ENCODE results near the gene KDM2A. TPM values are rescaled to one million over a fixed set of nuclear protein-coding genes. Genes with fewer than 3 reads are reported as not detected.

KDM2A gene
- total RNA-seq, 2 experiments from 2014 or later: 87.1 to 95.9 TPM

DNA sequence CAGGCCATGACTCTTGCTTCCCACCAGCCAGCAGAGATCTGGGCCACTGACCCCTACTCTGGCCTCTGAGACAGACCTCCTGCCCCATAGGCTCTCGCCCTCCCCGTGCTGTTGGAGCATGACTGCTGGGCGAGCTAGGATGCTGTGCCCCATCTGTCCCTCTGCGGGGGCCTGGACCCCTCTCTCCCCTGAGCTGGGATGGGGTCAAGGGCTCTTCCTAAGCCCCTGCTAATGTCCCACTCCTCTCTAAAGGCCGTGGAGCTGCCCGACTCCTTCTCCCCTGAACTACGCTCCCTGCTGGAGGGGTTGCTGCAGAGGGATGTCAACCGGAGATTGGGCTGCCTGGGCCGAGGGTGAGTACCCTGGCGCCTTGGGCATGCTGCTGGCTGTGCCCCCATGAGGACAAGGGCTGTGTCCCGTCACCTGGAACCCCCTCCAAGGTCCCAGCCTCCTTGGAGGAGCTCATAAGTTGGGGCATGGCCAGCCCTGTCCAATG lies 163.9 kb downstream of the KDM2A start:
- Mint-ChIP-seq H3K4me3 (no peak overlapping the region), H3K27ac (peak overlapping the region; percentile 44), H3K9me3 (no peaks in the 10 kb centered on the region), H3K36me3 (ENCODE audit: low read depth) (peaks cover 72% of the 10 kb centered on the region), H3K4me1 (peaks cover 66% of the 10 kb centered on the region), H3K27me3 (no peaks in the 10 kb centered on the region)
- POLR2A ChIA-PET: interaction anchor here (1.5 to 12.9 kb wide), 3 partner anchors 10 to 35 kb away, joined by 5 to 494 read pairs (median 15); partner anchors contain the start of genes GRK2 and SSH3
- DNase-seq: no peak
- CTCF ChIA-PET: interaction anchor here (2.2 kb wide), 1 partner anchor 11 kb away, joined by 11 read pairs; no protein-coding TSS in a partner anchor

DNA sequence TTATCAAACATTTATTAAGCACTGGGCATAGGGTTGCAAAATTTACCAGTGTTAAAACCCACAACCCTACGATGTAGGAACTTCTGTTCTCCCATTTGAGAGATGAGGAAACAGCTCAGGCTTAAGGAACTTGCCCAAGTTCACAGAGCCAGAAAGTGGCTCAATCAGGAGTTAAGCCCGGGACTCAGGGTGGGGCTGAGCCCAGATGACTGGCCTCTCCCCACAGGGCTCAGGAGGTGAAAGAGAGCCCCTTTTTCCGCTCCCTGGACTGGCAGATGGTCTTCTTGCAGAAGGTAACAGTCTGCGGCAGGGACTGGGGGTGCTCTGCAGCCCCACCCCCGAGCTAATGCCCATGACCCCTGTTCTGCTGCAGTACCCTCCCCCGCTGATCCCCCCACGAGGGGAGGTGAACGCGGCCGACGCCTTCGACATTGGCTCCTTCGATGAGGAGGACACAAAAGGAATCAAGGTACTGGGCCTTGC lies 164.5 kb downstream of the KDM2A start:
- Mint-ChIP-seq H3K9me3 (no peaks in the 10 kb centered on the region), H3K27me3 (no peaks in the 10 kb centered on the region), H3K4me1 (peaks cover 64% of the 10 kb centered on the region), H3K27ac (peak overlapping the region; percentile 49), H3K4me3 (no peak overlapping the region), H3K36me3 (ENCODE audit: low read depth) (peaks cover 74% of the 10 kb centered on the region)
- ChIA-PET POLR2A (interaction anchor here (1.5 to 12.9 kb wide), 3 partner anchors 10 to 34 kb away, joined by 5 to 494 read pairs (median 15); partner anchors contain the start of genes GRK2 and SSH3), CTCF (interaction anchor here (2.2 kb wide), 1 partner anchor 12 kb away, joined by 11 read pairs; no protein-coding TSS in a partner anchor)
- DNase-seq: no peak

DNA sequence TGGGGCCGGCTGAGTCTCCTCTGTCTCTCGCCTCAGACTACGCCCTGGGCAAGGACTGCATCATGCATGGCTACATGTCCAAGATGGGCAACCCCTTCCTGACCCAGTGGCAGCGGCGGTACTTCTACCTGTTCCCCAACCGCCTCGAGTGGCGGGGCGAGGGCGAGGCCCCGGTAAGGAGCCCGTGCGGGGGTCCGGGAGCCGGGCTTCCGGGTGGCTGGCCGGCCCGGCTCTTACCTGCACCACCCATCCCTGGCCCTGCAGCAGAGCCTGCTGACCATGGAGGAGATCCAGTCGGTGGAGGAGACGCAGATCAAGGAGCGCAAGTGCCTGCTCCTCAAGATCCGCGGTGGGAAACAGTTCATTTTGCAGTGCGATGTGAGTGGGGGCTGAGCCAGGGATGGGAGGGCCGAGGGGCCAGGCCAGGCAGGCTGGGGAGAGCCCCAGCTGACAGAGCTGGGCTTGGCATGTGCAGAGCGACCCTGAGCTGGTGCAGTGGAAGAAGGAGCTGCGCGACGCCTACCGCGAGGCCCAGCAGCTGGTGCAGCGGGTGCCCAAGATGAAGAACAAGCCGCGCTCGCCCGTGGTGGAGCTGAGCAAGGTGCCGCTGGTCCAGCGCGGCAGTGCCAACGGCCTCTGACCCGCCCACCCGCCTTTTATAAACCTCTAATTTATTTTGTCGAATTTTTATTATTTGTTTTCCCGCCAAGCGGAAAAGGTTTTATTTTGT lies 165.9 kb downstream of the KDM2A start:
- ChIA-PET POLR2A (interaction anchor here (0.9 to 12.9 kb wide), 5 partner anchors 9 to 117 kb away, joined by 3 to 494 read pairs (median 3); partner anchors contain the start of genes GRK2 and PPP1CA), CTCF (no interaction called here)
- H3K27me3 Mint-ChIP-seq: no peaks in the 10 kb centered on the region
- H3K36me3 Mint-ChIP-seq (ENCODE audit: low read depth): peaks cover 69% of the 10 kb centered on the region
- no peak overlapping the region for H3K4me3 Mint-ChIP-seq
- H3K4me1 Mint-ChIP-seq: peaks cover 55% of the 10 kb centered on the region
- DNase-seq: no peak
- peak overlapping the region; percentile 65 for H3K27ac Mint-ChIP-seq
- no peaks in the 10 kb centered on the region for H3K9me3 Mint-ChIP-seq

DNA sequence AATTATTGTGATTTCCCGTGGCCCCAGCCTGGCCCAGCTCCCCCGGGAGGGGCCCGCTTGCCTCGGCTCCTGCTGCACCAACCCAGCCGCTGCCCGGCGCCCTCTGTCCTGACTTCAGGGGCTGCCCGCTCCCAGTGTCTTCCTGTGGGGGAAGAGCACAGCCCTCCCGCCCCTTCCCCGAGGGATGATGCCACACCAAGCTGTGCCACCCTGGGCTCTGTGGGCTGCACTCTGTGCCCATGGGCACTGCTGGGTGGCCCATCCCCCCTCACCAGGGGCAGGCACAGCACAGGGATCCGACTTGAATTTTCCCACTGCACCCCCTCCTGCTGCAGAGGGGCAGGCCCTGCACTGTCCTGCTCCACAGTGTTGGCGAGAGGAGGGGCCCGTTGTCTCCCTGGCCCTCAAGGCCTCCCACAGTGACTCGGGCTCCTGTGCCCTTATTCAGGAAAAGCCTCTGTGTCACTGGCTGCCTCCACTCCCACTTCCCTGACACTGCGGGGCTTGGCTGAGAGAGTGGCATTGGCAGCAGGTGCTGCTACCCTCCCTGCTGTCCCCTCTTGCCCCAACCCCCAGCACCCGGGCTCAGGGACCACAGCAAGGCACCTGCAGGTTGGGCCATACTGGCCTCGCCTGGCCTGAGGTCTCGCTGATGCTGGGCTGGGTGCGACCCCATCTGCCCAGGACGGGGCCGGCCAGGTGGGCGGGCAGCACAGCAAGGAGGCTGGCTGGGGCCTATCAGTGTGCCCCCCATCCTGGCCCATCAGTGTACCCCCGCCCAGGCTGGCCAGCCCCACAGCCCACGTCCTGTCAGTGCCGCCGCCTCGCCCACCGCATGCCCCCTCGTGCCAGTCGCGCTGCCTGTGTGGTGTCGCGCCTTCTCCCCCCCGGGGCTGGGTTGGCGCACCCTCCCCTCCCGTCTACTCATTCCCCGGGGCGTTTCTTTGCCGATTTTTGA lies 166.8 kb downstream of the KDM2A start:
- Mint-ChIP-seq H3K27me3 (no peaks in the 10 kb centered on the region), H3K4me3 (no peak overlapping the region), H3K27ac (peak overlapping the region; percentile 99), H3K36me3 (ENCODE audit: low read depth) (peaks cover 69% of the 10 kb centered on the region), H3K4me1 (peaks cover 58% of the 10 kb centered on the region), H3K9me3 (no peaks in the 10 kb centered on the region)
- POLR2A ChIA-PET: interaction anchor here (0.9 to 12.9 kb wide), 8 partner anchors 8 to 116 kb away, joined by 3 to 494 read pairs (median 24); partner anchors contain the start of genes GRK2, PPP1CA and SSH3
- CTCF ChIA-PET: interaction anchor here (3.8 kb wide), 1 partner anchor 8 kb away, joined by 32 read pairs; no protein-coding TSS in a partner anchor
- DNase-seq: no peak

DNA sequence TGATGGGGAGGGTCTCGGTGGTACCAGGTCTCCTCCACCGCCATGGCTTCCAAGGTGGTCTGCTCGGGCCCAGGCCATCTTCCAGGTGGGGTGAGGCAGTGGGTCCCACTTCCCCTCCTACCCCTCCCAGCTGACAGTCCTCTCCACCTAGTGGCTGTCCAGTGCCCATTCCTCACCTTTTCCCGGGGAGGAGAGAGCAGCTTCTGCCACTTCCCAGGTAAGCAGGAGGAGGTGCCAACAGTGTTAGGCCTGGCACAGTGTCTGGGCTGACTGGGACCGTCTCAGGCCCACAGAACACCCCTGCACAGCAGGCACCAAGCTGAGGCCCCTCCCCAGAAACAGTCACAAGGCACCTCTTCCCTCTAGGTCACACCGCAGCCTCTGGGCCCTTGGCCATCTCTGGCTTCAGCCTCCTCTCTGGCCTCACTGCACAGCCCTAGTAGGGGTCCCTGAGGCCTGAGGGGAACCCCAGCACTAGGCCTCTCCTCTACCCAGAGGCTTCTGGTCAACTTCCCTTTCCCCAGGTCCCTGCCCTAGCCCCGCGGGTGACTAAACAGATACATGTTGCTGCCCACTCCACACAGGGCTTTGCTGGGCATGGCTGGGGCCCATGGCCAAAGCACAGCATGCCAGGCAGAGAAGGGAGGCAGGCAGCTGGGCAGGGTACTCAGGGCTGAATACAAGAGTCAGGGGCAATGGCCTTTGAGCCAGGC lies 167.7 kb downstream of the KDM2A start:
- CTCF ChIA-PET: interaction anchor here (1.4 to 3.8 kb wide), 4 partner anchors 9 to 19 kb away, joined by 5 to 32 read pairs (median 18); partner anchors contain the start of genes GRK2 and SSH3
- peak; percentile 36 for DNase-seq
- peaks cover 76% of the 10 kb centered on the region for H3K36me3 Mint-ChIP-seq (ENCODE audit: low read depth)

DNA sequence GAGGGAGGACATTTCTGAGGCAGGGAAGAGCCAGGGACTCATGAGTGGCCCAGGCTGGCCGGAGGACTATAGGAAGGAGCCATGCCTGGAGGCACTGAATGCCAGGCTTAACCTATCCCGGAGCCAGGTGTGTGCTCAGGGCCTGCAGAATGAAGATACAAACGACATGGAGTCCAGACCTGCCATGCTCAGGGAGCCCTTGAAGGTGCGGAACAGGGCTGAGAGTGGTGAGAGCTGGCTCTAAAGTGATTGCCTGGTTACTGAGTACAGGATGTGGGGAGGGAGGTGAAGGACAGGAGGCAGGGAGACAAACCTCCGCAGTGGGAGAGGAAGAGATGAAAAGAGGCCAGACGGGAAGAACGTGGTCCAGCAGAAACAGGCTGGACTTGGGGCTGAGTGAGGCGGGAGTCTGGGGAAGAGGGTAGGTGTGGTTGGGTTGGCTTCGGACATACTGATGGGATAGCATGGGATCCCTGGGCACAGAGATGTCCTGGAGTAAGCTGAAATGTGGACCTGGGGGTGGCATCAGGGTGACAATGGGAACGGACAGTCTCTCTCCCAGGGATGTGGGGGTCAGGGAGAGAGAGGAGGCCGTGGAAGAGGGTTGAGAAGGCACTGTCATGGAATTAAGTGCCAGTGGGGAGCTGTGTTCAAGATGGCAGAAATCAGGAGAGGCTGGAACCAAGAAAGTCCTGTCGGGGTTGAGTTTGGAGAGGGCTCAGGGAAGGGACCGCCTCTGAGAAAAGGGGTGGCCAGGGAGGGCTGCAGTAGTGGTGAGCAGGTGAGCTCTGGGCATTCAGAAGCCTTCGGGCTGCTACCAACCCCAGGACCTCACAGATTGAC lies 168.5 kb downstream of the KDM2A start:
- ChIA-PET CTCF (interaction anchor here (1.0 to 4.1 kb wide), 9 partner anchors 8 to 64 kb away, joined by 3 to 32 read pairs (median 6); partner anchors contain the start of genes GRK2 and SSH3), POLR2A (interaction anchor here (1.0 to 12.9 kb wide), 19 partner anchors 9 to 203 kb away, joined by 3 to 494 read pairs (median 6); partner anchors contain the start of genes GRK2, POLD4, PPP1CA and PTPRCAP)
- H3K4me3 Mint-ChIP-seq: peak overlapping the region; percentile 74
- no peaks in the 10 kb centered on the region for H3K9me3 Mint-ChIP-seq
- DNase-seq: peak; percentile 70
- peaks cover 69% of the 10 kb centered on the region for H3K4me1 Mint-ChIP-seq
- peak overlapping the region; percentile 99 for H3K27ac Mint-ChIP-seq
- H3K27me3 Mint-ChIP-seq: no peaks in the 10 kb centered on the region
- peaks cover 76% of the 10 kb centered on the region for H3K36me3 Mint-ChIP-seq (ENCODE audit: low read depth)

More for the DNA sequence above, 167.7 kb downstream of the KDM2A start:
- POLR2A ChIA-PET: interaction anchor here (1.3 to 12.9 kb wide), 8 partner anchors 14 to 150 kb away, joined by 3 to 494 read pairs (median 34); partner anchors contain the start of genes GRK2, PPP1CA, PTPRCAP and SSH3
- Mint-ChIP-seq H3K9me3 (no peaks in the 10 kb centered on the region), H3K4me1 (peaks cover 66% of the 10 kb centered on the region), H3K4me3 (peak overlapping the region; percentile 74), H3K27me3 (no peaks in the 10 kb centered on the region), H3K27ac (peak overlapping the region; percentile 99)

DNA sequence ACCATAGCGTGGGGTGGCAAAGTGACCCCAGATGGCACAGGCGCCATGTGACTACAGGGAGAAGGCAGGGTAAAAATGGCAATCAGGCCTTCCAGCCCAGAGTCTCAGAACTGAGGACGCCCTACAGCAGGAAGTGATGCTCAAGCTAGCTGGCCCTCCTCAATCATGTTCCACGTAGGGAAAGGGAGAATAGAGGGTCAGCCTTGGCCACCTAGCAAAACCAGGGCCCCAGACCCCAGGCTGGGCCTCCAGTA lies 169.1 kb downstream of the KDM2A start:
- DNase-seq: no peak
- Mint-ChIP-seq H3K4me1 (peaks cover 74% of the 10 kb centered on the region), H3K9me3 (no peaks in the 10 kb centered on the region), H3K27me3 (no peaks in the 10 kb centered on the region), H3K36me3 (ENCODE audit: low read depth) (peaks cover 76% of the 10 kb centered on the region), H3K4me3 (peak overlapping the region; percentile 74), H3K27ac (peak overlapping the region; percentile 99)
- ChIA-PET POLR2A (interaction anchor here (0.6 to 12.9 kb wide), 22 partner anchors 8 to 203 kb away, joined by 3 to 494 read pairs (median 5); partner anchors contain the start of genes GRK2, POLD4, PPP1CA and PTPRCAP), CTCF (interaction anchor here (1.0 to 4.1 kb wide), 10 partner anchors 9 to 63 kb away, joined by 3 to 32 read pairs (median 6); partner anchors contain the start of genes GRK2 and SSH3)

DNA sequence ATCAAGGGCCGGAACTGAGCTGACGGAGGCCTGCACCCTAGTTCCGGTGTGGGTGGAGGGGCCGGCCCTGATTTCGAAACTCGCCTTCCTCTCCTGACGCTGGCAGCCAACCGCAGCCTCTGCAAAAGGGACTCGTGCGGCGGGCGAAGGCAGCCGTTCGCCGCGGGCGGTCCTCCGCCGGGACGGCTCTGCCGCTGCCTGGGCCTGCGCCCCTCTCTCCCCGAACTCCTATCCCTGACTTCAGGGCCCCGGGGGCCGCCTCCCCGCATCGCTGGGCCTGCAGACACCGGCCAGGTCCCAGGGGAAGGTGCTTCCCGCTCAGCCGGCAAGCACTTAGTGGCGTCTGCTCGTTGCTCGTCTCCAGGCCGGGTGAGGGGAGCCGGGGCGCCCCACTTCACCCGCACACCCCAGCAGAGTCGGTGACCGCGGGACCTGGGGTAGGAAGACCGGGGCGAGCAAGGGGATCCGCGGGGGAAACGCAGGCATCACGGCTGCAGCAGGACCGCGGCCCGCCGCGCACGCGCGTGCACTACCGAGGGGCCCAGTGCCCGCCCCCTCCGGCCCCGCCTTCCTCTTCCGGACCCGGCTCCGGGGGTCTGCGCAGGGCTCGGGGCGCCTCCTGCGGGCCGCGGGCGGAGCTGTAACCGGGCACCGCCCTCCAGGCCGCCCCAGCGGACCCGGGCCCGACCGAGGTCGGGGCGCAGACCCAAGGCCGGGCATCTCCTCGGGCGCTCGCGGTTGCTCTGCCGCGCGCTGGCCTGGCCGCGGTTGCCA lies 169.6 kb downstream of the KDM2A start:
- ChIA-PET POLR2A (interaction anchor here (0.6 to 12.9 kb wide), 24 partner anchors 8 to 202 kb away, joined by 3 to 494 read pairs (median 4); partner anchors contain the start of genes AIP, GRK2, POLD4 and PPP1CA), CTCF (interaction anchor here (0.9 to 4.1 kb wide), 12 partner anchors 9 to 63 kb away, joined by 3 to 32 read pairs (median 6); partner anchors contain the start of genes GRK2 and SSH3)
- H3K27me3 Mint-ChIP-seq: no peaks in the 10 kb centered on the region
- H3K4me3 Mint-ChIP-seq: peak overlapping the region; percentile 74
- peak overlapping the region; percentile 99 for H3K27ac Mint-ChIP-seq
- peak; percentile 94 for DNase-seq
- peaks cover 74% of the 10 kb centered on the region for H3K36me3 Mint-ChIP-seq (ENCODE audit: low read depth)
- peaks cover 76% of the 10 kb centered on the region for H3K4me1 Mint-ChIP-seq
- H3K9me3 Mint-ChIP-seq: no peaks in the 10 kb centered on the region

DNA sequence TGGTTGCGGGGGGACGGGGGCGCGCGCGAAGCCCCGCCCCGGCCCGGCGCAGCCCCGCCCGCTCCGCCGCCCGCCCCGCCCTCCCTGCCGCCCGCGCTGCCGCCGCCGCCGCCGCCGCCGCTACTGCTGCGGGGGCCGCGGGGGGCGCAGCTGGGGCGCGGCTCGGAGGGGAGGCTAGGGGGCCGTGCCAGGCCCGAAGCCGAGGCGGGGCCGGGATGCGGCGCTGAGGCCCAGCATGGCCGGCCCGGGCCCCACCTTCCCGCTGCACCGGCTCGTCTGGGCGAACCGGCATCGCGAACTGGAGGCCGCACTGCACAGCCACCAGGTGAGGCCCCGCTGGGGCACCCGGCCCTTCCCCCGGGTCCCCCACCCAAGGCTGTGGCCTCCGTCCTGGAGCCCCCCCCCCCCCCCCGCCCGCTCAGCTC lies 170.2 kb downstream of the KDM2A start, which contains the start of gene ANKRD13D:
TSS of gene ANKRD13D (plus strand) at position 78 of the 425 bp plus-strand sequence. CDS start at position 236, 158 bp downstream.
- ChIA-PET POLR2A (interaction anchor here (1.0 to 12.9 kb wide), 13 partner anchors 12 to 194 kb away, joined by 3 to 494 read pairs (median 8); partner anchors contain the start of genes AIP, GRK2, PTPRCAP and SSH3), CTCF (interaction anchor here (0.9 to 4.1 kb wide), 7 partner anchors 11 to 28 kb away, joined by 3 to 32 read pairs (median 16); partner anchors contain the start of gene GRK2)
- H3K36me3 Mint-ChIP-seq (ENCODE audit: low read depth): peaks cover 74% of the 10 kb centered on the region

More for the DNA sequence above, 170.2 kb downstream of the KDM2A start, which contains the start of gene ANKRD13D:
- Mint-ChIP-seq H3K4me1 (peaks cover 76% of the 10 kb centered on the region), H3K9me3 (peaks cover 2% of the 10 kb centered on the region), H3K27me3 (no peaks in the 10 kb centered on the region), H3K27ac (peak within 1 kb of the TSS; percentile 99), H3K4me3 (peak within 1 kb of the TSS; percentile 94)
- DNase-seq: no peak

All from activated CD4-positive, alpha-beta memory T cell treated with anti-CD3 and anti-CD28 coated beads, Interleukin-2, amount 10 ng/mL, durations not matched to agents 7 days and 5 days (primary cell).